ENCODE measurements around the gene CPEB1.

- TF ChIP-seq RBAK (CRISPR knock-in tag; IDR thresholded peaks at IDR 0.05) = no peak
- no peak for TF ChIP-seq SRSF1 (optimal IDR thresholded peaks at IDR 0.05; ENCODE audit: low read depth, low read length)
- TF ChIP-seq ZNF274 (CRISPR knock-in tag; IDR thresholded peaks at IDR 0.05) = no peak
- no peak for TF ChIP-seq REST (IDR thresholded peaks at IDR 0.05; ENCODE audit: borderline replicate concordance in 1 of 2, low read depth in 1 of 2, low read length in 2 of 2)
- TF ChIP-seq, protein P1, sequence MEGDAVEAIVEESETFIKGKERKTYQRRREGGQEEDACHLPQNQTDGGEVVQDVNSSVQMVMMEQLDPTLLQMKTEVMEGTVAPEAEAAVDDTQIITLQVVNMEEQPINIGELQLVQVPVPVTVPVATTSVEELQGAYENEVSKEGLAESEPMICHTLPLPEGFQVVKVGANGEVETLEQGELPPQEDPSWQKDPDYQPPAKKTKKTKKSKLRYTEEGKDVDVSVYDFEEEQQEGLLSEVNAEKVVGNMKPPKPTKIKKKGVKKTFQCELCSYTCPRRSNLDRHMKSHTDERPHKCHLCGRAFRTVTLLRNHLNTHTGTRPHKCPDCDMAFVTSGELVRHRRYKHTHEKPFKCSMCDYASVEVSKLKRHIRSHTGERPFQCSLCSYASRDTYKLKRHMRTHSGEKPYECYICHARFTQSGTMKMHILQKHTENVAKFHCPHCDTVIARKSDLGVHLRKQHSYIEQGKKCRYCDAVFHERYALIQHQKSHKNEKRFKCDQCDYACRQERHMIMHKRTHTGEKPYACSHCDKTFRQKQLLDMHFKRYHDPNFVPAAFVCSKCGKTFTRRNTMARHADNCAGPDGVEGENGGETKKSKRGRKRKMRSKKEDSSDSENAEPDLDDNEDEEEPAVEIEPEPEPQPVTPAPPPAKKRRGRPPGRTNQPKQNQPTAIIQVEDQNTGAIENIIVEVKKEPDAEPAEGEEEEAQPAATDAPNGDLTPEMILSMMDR (CRISPR knock-in tag; IDR thresholded peaks at IDR 0.05) = no peak
- no peak for TF ChIP-seq SOX5 (CRISPR knock-in tag; IDR thresholded peaks at IDR 0.05; ENCODE audit: borderline replicate concordance)
- TF ChIP-seq SMAD1 (CRISPR knock-in tag; IDR thresholded peaks at IDR 0.05; ENCODE audit: borderline replicate concordance, low read depth) = no peak
- no peak for TF ChIP-seq HMGXB3 (CRISPR knock-in tag; IDR thresholded peaks at IDR 0.05; ENCODE audit: borderline replicate concordance)
Measured at GRCh38 chr15:82624438-82624837, 22.7 kb downstream of the CPEB1 start.

Data from HepG2 (cell line).